Caco-2 (cell line): Measurements from ENCODE around the gene LARGE2. TPM values are rescaled to one million over a fixed set of nuclear protein-coding genes. Genes with fewer than 3 reads are reported as not detected.

Experiments
- BruUV-seq: library from RNA; stranded (reverse); fragments of 400-500 nt; replicated peaks from 2 replicates; lab custom pipeline; 2021; lab: Mats Ljungman, UMichigan
- CTCF ChIA-PET: fragments of 300-600 bp; sonication (Branson Sonifier 250); formaldehyde crosslinking; loops from one replicate; lab custom pipeline; 2022; ENCODE audit warnings: antibody characterized with exemption; lab: Charles Lee
- POLR2A ChIA-PET: fragments of 300-600 bp; sonication (Branson Sonifier 250); formaldehyde crosslinking; loops from one replicate; lab custom pipeline; 2022; ENCODE audit warnings: antibody characterized with exemption; lab: Charles Lee
- DNase-seq, 2 experiments: peaks; one replicate each; pipeline versions ENCODE4 v3.0.0 to v3.0.0-alpha.2; 2020 to 2022
- H3K27me3 ChIP-seq: replicated peaks from 2 replicates; pipeline ENCODE4 v1.6.0; 2011; ENCODE audit warnings: low read length; ENCODE audit not compliant: control insufficient read depth, insufficient read depth
- H3K36me3 ChIP-seq: 2 replicates; pipeline ENCODE4 v1.5.1; 2011; ENCODE audit warnings: low read length; ENCODE audit not compliant: control insufficient read depth, insufficient read depth
- H3K4me1 ChIP-seq: fragments of 250-450 bp; sonication (Bioruptor Pico); 2 replicates; pipeline ENCODE4 v1.5.1; 2020; ENCODE audit warnings: mild to moderate bottlenecking
- H3K4me3 ChIP-seq: 2 replicates; pipeline ENCODE4 v1.5.1; 2011; ENCODE audit warnings: low read depth, mild to moderate bottlenecking, control low read depth, low read length
- H3K9me3 ChIP-seq: fragments of 250-450 bp; sonication (Bioruptor Pico); 2 replicates; pipeline ENCODE4 v1.5.1; 2020; ENCODE audit warnings: mild to moderate bottlenecking, moderate library complexity
- H3K27ac Mint-ChIP-seq: one replicate; pipeline ENCODE4 v1.8.0; 2022; ENCODE audit warnings: mixed read lengths; ENCODE audit not compliant: unreplicated experiment
- H3K27me3 Mint-ChIP-seq: one replicate; pipeline ENCODE4 v1.8.0; 2022; ENCODE audit warnings: mixed read lengths; ENCODE audit not compliant: insufficient read depth, unreplicated experiment
- H3K36me3 Mint-ChIP-seq: one replicate; pipeline ENCODE4 v1.8.0; 2022; ENCODE audit warnings: mild to moderate bottlenecking, mixed read lengths; ENCODE audit not compliant: insufficient read depth, unreplicated experiment
- H3K4me1 Mint-ChIP-seq: one replicate; pipeline ENCODE4 v1.8.0; 2022; ENCODE audit warnings: low read depth, mixed read lengths; ENCODE audit not compliant: unreplicated experiment
- H3K4me3 Mint-ChIP-seq: one replicate; pipeline ENCODE4 v1.8.0; 2022; ENCODE audit warnings: mild to moderate bottlenecking, moderate library complexity, mixed read lengths; ENCODE audit not compliant: unreplicated experiment
- H3K9me3 Mint-ChIP-seq: one replicate; pipeline ENCODE4 v1.8.0; 2022; ENCODE audit warnings: mixed read lengths; ENCODE audit not compliant: unreplicated experiment
- CTCF ChIP-seq, 2 experiments: fragments of 200-600 bp in 1 of 2; IDR thresholded peaks; 1 replicate in 1 of 2; 2 replicates in 1 of 2; pipeline versions ENCODE4 v1.5.1 to v1.8.0; 2011 to 2022; ENCODE audit warnings: antibody characterized with exemption in 1 of 2, control low read depth in 1 of 2, inconsistent platforms in 1 of 2, low read depth in 1 of 2, low read length in 1 of 2, mild to moderate bottlenecking in 1 of 2, moderate library complexity in 1 of 2; ENCODE audit not compliant: insufficient read depth in 1 of 2, severe bottlenecking in 1 of 2, unreplicated experiment in 1 of 2
- intact Hi-C: fragments of 100-400 bp; cut with micrococcal nuclease; formaldehyde crosslinking; loops from one replicate; pipeline ENCODE4 v1.10.0; 2022; ENCODE audit not compliant: unreplicated experiment
- total RNA-seq: library from RNA; stranded (reverse); gene quantifications from 2 replicates; pipeline ENCODE4 v1.2.3, GENCODE V29; 2022

LARGE2 gene
- total RNA-seq, 1 experiment from 2014 or later, result 67.4 TPM

- H3K27me3 ChIP-seq, result no peaks in the 10 kb centered on the region
- no peak for TF ChIP-seq CTCF (IDR thresholded peaks at IDR 0.05; ENCODE audit: insufficient read depth in 1 of 2, low read depth in 1 of 2, low read length in 1 of 2, severe bottlenecking in 1 of 2, unreplicated experiment in 1 of 2)
- Mint-ChIP-seq H3K4me1 (no peaks in the 10 kb centered on the region), H3K27me3 (no peaks in the 10 kb centered on the region), H3K9me3 (no peaks in the 10 kb centered on the region), H3K27ac (no peak overlapping the region), H3K4me3 (no peak overlapping the region), H3K36me3 (no peaks in the 10 kb centered on the region)
- POLR2A ChIA-PET, result no interaction called here
- no peaks in the 10 kb centered on the region for H3K9me3 ChIP-seq
- H3K4me1 ChIP-seq, result no peaks in the 10 kb centered on the region
- CTCF ChIA-PET, result no interaction called here
- no peaks in the 10 kb centered on the region for H3K36me3 ChIP-seq
- H3K4me3 ChIP-seq, result no peak overlapping the region
- no peak for DNase-seq
- BruUV-seq, result no TSS peak
- intact Hi-C loops, result no loop called here
These were observed 25.4 kb downstream of the LARGE2 start for GRCh38 chr11:45947885-45948284.

- H3K27ac Mint-ChIP-seq, result no peak overlapping the region
- POLR2A ChIA-PET, result no interaction called here
- intact Hi-C loops, result no loop called here
- Histone ChIP-seq H3K9me3 (no peaks in the 10 kb centered on the region), H3K36me3 (no peaks in the 10 kb centered on the region), H3K27me3 (no peaks in the 10 kb centered on the region), H3K4me1 (no peaks in the 10 kb centered on the region), H3K4me3 (no peak overlapping the region)
- H3K27me3 Mint-ChIP-seq, result no peaks in the 10 kb centered on the region
- TF ChIP-seq CTCF (IDR thresholded peaks at IDR 0.05; ENCODE audit: insufficient read depth in 1 of 2, low read depth in 1 of 2, low read length in 1 of 2, severe bottlenecking in 1 of 2, unreplicated experiment in 1 of 2), result no peak
- DNase-seq, result no peak
- BruUV-seq, result no TSS peak
- H3K9me3 Mint-ChIP-seq, result no peaks in the 10 kb centered on the region
- no peak overlapping the region for H3K4me3 Mint-ChIP-seq
- H3K36me3 Mint-ChIP-seq, result no peaks in the 10 kb centered on the region
- no peaks in the 10 kb centered on the region for H3K4me1 Mint-ChIP-seq
- CTCF ChIA-PET, result no interaction called here
These were observed 25.9 kb downstream of the LARGE2 start for GRCh38 chr11:45948356-45948755.

- Histone ChIP-seq H3K27me3 (no peaks in the 10 kb centered on the region), H3K36me3 (no peaks in the 10 kb centered on the region), H3K4me3 (no peak overlapping the region), H3K4me1 (no peaks in the 10 kb centered on the region), H3K9me3 (no peaks in the 10 kb centered on the region)
- no peaks in the 10 kb centered on the region for H3K27me3 Mint-ChIP-seq
- no peaks in the 10 kb centered on the region for H3K9me3 Mint-ChIP-seq
- DNase-seq, result no peak
- H3K27ac Mint-ChIP-seq, result no peak overlapping the region
- CTCF ChIA-PET, result interaction anchor here (1.4 kb wide), 1 partner anchor 15 kb away, joined by 5 read pairs; no protein-coding TSS in a partner anchor
- POLR2A ChIA-PET, result interaction anchor here (1.2 kb wide), 1 partner anchor 103 kb away, joined by 9 read pairs; no protein-coding TSS in a partner anchor
- no peaks in the 10 kb centered on the region for H3K36me3 Mint-ChIP-seq
- H3K4me1 Mint-ChIP-seq, result no peaks in the 10 kb centered on the region
- no peak for TF ChIP-seq CTCF (IDR thresholded peaks at IDR 0.05; ENCODE audit: insufficient read depth in 1 of 2, low read depth in 1 of 2, low read length in 1 of 2, severe bottlenecking in 1 of 2, unreplicated experiment in 1 of 2)
- BruUV-seq, result no TSS peak
- no peak overlapping the region for H3K4me3 Mint-ChIP-seq
- intact Hi-C loops, result no loop called here
These were observed 27.5 kb downstream of the LARGE2 start for GRCh38 chr11:45949992-45950407.
